DMS153 (cell line): ENCODE results near the gene NAT16.

Experiments
- DNase-seq: peaks from one replicate; lab custom pipeline; 2025; lab: John Stamatoyannopoulos, UW

The NAT16 gene

DNA sequence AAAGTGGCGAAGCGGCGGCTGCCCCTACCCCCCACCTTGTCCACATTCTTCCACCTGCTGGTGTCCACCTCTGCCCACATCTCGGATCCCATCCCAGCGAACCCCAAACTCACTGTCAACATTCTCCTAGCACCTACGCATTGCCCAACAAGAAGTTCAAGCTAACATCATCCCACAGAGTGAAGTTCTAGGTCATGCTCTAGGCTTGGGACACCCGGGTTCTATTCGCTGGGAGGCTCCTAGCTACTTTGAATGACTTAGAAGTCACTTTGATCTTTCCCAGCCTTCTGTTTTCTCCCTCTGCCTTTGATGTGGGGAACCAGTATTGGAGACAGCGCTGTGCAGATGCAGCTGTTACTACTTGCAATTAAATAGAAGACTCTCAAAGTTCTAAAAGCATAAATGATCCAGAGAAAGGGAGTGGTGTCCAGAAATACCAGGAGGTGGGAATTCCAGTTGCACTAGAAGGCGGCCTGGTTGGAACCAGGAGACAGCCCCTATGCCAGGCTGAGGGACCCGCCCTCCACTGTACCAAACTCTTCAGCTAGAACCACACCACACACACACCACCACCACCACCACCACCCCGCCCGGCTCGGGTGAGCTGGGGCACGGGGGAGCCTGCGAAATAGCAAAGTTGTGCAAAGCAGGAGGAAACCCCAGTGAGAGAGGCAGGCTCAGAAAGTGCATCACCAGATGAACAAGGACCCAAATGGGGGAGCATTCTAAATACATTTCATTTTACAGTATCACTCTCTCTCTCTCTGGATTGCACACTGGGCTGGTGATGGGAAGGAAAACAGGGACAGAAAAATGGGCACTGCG is 9.3 kb downstream of the NAT16 start:
- no peak for DNase-seq

DNA sequence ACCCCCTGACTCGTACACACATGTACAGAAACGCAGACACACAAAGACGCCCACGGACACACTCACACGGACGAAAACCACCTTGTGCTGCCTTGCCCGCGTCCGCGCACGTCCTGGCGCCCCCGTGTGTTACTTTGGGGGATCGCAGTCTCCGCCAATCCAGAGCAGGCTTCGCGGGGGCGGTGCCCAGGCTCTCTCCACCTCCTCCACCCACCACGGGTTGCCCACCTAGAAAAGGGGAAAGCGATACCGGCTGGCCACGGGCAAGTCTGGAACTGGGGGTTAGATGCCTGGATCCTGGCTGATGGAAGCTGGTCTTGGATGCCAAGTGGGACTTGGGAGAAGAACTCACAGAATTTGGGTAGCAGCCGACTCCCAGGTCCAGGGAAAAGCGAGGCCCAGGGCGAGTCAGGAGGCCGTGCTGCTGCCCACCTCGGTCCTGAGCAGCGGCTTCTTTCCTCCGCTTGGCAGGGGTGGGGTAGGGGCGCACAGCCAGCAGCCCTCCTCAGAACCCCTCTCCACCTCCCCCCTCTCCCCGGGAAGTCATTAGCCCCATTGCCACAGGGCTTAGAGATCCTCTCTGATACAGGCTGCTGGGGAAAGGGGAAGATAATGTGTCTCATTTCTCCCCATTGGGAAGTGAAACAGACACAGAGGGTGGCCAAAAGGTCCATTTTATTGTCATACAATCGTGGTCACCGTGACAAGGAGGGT is 10.1 kb downstream of the NAT16 start:
- no peak for DNase-seq

DNA sequence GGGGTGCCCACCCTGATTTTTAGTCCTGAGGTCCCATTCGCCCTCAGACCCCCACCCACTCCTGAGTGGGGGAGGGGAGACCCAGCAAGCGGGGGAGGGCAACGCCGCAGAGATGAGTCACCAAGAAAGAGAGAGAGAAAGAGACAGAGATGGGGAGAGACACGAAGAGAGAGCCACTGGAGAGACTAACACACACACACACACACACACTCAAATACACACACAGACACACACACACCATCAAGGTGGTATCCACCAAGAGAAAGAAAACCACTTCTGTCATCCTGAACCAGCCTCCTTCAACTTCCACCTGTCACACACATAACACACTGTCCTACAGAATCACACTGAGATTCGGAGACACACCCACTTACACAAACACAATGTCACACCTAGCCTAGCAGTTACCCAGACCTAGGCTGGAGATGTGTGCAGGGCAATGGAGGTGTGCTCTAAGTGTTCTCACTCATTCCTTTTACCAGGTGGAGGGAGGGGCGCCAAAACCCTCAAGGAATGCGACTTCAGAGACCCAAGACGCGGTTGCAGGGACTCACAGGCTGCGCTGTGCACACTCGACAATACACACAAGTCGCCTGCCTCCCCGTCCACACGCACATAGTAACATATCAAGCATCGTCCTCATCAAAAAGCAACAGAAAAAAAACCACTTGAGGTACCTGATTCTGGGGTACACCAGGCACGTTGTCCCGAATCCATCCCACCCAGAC is 10.8 kb downstream of the NAT16 start:
- DNase-seq: no peak

DNA sequence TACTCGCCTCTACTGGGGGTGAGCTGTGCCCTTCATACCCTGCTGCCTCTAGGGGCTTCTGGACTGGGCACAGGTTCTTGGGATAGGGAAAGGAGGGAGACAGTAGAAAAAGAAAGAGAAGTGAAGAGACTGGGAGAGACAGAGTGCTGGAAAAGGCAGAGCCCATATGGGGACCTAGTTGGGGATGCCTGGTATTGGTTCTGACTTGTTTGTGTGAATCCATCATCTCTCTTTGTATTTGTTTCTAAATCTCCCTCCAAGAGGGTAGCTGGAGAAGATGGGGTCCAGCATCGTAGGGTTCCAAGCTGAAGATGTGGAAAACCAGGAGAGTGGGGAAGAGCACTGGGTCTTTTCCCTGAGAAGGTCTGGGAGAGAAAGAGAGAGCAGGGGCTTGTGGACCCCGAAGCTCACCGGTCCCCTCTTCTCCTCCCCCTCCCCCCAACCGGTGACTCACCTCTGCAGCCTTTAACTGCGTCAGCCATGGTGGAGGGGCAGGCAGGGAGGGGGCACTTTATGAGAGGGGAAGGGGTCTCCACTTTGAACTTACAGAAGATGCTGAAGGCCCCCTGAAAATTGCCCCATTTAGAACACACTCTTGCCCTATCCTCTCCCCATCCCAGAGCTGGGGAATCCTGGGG is 11.6 kb downstream of the NAT16 start:
- no peak for DNase-seq

DNA sequence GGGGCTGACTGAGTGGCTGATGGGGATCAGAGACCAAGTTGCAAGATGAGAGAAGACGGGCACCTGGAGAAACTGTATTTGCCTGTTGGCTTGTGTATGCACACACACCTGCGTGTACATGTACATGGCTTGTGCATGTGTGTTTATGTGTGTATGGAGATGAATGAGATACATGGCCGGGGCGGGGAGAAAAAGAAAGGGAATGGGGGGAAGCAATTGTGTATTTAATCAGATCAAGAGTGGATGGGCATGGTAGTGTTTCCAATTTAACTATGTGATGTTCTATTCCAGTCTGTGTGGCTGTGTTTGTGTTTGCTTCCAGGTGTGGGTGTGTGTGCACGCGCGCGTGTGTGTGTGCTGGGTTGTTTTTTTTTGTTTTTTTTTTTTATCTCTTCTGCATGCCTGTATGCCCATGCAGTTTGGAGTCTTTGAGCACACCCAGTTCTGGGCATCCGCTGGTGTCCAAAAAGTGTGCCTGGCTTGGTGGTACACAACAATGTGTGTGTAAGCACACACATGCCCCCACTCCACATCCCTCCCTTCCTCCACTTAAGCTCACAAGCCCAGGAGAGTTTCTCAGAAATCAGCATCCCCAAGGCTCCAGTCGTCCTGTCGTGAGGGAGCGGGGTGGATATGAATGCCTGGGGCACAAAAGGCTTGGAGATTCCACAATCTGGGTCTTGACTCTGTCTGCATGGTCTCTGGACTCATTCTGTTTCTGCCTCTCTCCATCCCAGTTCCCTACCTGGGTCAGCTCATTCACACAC is 12.3 kb downstream of the NAT16 start:
- no peak for DNase-seq

DNA sequence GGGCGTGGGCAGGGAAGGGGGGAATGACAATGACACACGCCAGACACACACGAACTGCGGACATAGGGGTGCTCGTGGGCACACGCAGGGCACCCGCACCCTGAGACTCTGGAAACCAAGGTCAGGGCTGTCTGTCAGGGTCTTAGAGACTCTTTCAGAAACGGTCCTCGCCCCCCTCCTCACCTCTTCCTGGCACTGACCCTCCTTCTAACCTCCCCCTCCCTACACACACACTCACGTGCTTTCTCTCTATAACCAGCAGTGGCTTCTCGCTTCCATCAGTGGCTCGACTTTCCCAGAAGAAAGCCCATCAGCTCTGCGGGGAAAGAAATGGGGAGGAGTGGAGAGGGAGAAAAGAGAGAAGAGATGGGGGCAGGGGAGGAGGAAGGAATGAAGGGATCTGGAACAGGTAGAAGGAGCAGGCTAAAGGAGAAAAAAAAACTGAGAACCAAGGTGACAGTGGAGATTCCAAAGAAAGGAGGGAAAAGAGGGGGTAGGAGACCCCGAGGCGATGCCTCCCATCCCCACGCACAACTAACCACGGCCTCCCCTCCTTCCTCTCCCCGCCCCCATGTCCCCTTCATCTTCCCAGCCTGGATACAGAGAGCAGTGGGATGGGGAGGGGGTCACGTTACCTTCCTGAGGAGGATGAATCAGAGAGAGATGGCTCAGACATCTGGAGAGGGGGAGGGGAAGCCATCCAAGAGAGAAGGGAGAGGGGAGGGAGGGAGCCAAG is 13.0 kb downstream of the NAT16 start:
- no peak for DNase-seq

DNA sequence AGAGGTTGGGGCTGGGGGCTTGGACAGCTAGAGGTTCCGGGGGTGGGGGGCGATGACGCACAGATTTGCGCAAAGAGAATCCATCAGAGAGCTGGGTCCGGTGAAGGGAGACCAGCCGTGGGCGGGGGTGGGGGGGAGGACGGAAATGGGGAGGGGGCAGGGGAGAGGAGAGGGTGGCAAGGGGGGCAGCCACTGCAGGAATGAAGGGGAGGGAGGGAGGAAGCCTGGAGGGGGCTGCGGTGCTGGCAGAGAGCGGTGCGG is 13.5 kb downstream of the NAT16 start:
- DNase-seq: no peak

DNA sequence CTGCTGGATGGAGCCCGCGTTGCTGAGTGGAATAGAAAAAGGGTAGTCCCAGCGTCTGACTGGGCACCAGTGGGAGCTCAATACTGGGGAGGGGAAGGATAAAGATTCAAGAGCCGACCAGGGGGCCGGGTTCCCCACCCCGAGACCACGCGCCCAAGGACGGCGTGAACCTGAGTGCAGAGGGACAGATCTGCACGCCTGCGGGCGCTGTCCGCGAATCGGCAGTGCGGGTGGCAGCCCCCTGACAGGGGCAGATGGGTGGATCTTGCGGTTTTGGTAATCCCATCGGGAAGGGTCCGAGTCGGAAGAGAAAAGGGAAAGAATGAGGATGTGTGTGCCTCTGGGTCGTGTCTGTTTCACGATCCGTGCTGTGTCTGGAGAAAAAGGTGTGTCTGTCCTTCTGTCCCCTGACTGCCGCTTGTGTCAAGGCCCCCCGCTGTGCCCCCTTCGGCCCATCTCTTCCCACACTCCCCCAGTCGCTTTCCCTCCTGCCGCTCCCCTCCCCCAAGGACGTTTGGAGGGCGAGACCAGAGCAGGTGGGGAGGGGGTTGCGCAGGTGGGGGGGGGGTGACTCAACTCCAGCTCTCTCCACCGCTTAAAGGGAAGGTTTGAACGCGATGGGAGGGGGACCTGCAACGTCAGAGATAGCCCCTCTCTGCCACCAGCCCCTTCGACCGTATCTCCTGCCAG is 14.0 kb downstream of the NAT16 start:
- no peak for DNase-seq

DNA sequence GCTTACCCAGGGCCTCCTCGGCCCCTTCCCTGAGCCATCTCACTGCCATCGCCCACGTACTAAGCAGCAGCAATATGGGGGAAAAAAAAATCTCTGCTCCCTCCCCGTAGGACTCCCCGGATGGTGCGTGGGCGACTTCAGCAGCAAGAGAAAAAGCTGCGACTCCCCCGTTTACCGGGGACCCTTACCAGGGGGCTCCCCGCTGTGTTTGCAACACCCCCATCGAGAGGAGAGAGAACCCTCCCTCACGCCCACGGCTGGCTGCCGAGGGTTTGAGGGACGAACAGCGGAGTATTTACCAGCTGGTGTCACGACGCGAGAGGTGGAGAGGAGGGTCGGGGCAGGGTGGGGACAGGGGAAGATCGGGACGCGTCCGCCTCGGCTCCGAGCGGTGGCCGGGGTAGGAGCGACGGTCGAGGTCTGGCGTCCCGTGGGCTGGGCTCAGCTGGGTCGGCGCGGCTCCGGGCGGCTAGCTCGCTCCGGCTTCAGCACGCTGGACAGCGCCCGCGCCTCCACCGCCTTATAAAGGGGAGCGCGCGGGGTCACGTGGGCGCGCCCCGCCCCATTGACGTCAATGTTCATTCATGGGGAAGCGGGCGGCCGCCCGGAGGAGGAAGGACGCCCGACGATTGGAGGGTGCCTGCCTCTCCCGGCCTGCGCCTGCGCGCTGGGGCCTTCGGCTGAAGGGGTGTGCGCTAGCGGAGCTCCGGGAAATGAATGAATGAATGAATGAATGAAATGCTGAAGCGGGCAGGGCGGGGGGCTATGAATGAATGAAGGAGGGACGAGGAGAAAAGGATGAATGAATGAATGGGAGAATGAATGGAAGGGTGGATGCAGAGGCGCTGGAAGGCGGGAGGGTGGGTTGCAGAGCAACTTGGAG is 14.8 kb downstream of the NAT16 start, which contains the start of gene VGF:
Gene VGF, minus strand, starts transcription at position 495 of the 883 bp plus-strand sequence. CDS start 726 bp downstream, outside the sequence.
- peak; percentile 94 for DNase-seq

DNA sequence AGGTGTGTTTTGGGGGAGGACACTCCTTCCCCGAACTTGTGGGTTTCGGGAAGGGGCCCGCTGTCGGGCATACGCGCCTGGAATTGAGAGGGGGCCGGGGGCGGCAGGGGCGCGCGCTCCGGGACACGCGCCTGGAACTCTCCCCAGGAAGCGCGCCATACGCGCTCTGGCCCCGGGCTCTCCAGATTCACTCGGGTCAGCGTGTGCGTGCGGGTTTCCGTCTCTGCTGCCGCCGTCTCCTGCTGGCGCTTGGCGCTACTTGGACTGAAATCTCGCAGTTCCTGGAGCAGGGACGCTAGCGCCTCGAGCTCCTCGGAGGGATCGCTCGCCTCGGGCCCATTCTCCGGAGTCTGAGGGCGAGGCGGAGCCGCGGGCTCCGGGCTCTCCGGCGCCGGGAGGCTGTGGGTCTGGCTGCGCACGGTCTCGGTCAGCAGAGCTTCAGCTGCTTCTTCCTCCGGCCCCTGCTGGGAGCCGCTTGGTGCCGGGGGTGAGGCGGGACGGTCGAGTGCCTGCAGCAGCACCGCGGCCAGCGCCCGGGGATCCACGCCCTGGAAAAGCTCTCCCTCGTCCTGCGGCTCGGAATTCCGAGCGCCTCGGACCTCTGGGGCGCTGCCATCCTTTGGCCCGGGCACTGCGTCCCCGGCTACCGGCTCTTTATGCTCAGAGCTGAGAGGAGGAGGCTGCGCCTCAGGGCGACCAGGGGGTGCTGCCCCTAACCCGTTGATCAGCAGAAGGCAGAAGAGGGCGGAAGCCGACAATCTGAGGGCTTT is 15.8 kb downstream of the NAT16 start:
- no peak for DNase-seq

DNA sequence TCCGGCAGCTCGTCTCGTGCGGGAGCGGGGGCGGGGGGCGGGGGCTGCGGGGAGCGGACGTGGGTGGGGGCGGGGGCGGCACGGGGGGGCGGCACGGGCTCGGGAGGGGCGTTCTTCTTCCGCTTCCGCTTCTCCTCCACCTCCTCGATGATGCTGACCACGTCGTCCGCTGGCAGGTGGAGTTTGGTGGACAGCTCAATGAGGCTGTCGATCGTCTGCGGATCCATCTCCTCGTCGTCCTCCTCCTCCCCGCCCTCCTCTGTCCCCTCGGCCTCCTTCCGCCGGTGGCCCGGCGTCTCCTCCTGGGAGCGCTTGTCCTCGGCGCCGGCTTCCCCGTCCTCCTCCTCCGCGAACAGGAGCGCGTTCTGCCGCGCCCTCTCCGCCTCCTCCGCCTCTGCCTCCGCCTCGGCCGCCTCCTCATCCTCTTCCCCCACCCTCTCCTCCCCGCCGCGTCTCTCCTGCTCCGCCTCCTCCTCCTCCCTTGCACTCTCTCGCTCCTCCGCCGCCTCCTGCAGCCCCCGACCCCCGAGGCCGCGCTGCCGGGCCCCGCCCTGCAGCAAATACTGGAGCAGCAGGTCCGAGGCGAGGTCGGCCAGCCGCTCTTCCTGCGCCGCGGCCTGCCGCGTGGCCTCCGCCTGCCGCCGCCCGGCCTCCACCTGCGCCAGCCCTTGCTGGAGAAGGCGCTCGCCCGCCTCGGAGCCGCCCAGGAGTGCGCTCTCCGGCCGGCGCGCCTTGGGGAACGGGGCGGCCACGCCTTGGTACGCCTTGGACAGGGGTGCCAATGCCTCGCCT is 16.6 kb downstream of the NAT16 start:
- DNase-seq: peak; percentile 56

DNA sequence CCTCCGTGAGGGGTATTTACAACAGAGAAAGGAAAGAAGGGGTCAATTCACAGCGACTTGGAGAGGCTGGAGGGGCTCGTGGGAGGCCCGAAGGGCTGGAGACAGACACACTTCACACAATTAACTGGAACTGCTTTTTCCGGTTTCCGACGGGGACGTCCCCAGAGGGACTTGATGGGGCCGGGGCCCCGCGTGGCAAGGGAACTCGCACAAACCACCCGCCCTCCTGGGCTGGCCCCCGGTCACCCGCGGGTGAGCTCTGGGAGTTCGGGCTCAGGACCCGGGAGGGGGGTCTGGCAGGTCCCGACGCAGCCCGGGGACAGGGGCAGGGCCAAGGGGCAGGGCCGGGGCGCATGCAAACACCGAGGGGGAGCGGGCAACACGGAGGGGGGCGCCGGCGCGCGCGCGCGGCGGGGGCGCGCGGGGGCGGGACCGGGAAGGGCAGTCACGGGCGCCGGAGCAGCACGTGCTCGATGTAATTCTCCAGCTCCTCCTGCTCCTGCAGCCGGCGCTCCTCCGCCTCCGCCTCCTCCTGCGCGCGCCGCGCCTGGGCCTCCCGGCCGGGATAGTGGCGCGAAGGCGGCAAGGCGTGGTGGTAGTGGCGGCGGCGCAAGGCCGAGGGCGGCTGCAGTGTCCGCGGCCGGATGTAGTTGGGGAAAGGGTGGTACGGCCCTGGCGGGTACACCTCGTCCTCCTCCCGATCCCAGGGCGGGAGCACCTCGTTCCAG is 17.4 kb downstream of the NAT16 start:
- DNase-seq: peak; percentile 56

DNA sequence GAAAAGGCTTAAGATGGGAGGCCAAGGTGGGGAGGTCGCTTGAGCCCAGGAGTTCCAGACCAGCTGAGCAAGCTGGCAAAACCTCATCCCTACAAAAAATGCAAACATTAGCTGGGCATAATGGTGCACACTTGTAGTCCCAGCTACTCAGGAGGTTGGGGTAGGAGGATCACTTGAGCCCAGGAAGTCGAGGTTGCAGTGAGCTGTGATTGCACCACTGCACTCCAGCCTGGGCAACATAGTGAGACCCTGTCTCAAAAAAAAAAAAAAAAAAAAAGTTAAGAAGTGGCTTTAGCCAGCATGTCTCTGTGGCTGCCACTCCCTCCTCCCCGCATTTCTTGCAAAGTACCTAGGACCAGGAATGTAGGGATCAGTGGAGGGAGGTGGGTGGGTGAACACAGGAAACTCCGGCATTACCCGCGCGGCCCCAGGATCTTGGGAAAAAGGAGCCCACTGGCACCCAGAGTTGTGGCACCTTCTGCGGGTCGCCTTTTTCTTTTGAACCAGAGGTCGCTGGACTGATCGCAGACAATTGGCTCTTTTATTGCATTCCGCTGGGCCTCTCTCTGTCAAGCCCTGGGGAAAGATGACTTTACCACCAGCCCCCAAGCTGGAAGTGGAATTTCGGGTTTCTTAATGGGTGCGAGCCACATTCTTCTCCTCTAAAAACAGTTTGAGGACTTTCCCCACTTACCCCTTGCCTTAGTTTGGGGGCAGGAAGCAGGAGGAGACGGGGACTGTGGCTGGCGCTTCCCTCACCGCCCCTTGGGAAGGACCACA is 18.2 kb downstream of the NAT16 start:
- DNase-seq: no peak

DNA sequence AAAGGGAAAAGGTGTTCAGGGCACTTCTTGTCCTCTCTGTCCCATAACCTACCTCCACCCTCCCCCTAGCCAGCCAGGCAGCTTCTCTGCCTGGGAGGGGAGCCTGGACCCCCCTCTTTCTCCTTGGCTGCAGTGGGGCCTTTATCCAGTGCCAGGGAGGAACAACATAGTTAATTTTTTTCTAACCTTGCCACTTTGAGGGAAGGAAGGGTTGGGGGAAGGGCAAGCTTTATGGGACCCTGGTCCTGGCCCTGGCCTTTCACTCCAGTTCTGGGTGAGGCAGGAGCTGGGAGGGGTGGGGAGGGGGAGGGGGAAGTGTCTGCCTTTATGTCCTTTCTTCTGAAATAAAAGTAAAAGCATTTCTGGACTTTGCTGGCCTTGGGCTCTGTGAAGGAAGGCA is 19.2 kb downstream of the NAT16 start:
- DNase-seq: no peak

DNA sequence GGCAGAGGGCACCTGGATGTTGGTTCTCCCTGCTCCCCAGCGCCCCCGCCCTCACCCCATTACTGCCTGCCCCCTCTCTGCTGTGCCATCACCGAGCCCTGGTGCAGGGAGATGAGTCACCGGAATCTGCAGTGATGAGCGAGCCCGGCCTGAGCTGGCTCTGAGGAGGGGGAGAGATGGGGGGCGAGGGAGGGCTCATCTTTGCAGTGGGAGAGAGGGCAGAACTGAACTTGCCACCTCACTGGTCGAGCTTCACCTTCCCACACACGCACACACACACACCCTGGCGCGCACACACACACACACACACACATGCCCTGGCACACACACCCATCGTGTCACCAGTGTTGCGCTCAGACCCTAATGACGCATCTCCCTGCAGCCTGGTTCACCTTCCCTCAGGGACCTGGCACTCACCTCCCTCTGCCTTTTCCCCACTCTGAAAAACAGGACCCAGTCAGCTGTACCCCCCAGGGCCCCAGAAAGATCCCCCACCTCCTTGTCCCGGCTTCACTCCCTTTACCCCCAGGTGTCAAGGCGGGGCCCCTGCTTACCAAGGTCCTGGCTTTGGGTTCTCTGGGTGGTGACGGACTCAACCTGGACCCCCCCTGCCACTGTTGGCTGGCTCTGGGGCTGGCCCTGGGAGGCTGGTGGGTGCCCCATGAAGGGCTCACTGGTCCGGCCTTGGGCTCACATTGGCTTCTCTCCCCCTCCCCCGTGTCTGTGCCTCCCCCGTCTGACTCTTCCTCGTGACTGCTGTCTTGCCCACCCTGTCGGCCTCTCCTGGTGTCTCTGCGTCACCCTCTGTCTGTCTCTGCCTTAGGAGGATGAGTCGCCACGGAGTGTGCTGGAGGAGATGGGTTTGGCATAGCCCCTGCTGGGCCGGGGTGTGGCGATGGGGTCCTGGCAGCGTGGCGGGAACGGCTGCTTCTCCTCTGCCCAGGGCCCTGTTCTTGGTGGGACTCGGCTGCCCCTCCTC is 20.1 kb downstream of the NAT16 start:
- no peak for DNase-seq
